Pancreas (tissue), 10 donors: ENCODE data around the gene APLP1. TPM values are rescaled to one million over a fixed set of nuclear protein-coding genes. Genes with fewer than 3 reads are reported as not detected.
A peak's percentile ranks its signal among the peaks of the same experiment; 100 is the strongest.
"Not testable (repeated sequence)": the region's sequence is repeated elsewhere in the genome, so short reads cannot be mapped to it uniquely, and the experiment has no call there.

Source experiments
- ATAC-seq, 4 donors: fragments of 200-7000 bp; cut with Tn5 transposase; one replicate each; pipeline versions ENCODE4 v1.8.0 to v1.9.1; 2020; ENCODE audit warnings: mild to moderate bottlenecking in 4 of 4, moderate library complexity in 4 of 4
- DNase-seq, 6 donors: peaks; one replicate each; pipeline ENCODE4 v3.0.0-alpha.2; 2020
- FAIRE-seq: peaks from 2 replicates; lab custom pipeline; 2012; peaks lifted over from hg19 to GRCh38; lab: Jason Lieb, UNC
- H3K27ac ChIP-seq, 4 donors: fragments of 200-600 bp; sonication (generic); 1 replicate in 3 of 4; 2 replicates in 1 of 4; pipeline versions ENCODE4 v1.5.0 to v1.8.0; 2020
- H3K27me3 ChIP-seq, 4 donors: fragments of 200-600 bp; one replicate each; pipeline ENCODE4 v1.8.0; 2021
- H3K36me3 ChIP-seq, 3 donors: fragments of 200-600 bp; sonication (generic) in 1 of 3; one replicate each; pipeline versions ENCODE4 v1.5.0 to v1.8.0; 2020 to 2021
- H3K4me1 ChIP-seq, 3 donors: fragments of 200-600 bp; one replicate each; pipeline ENCODE4 v1.8.0; 2021
- H3K4me3 ChIP-seq, 4 donors: fragments of 200-600 bp; sonication (generic) in 2 of 4; one replicate each; pipeline versions ENCODE4 v1.5.0 to v1.8.0; 2020 to 2021
- H3K9me3 ChIP-seq, 4 donors: fragments of 200-600 bp; one replicate each; pipeline ENCODE4 v1.8.0; 2021
- WGBS, 2 donors: extraction: QIAGEN DNeasy Blood & Tissue Kit; methylation state at CpG; one replicate each; pipeline ENCODE4 v1.1.7; 2013; 5-methylcytosine and 5-hydroxymethylcytosine counted together
- intact Hi-C, 3 donors: fragments of 100-400 bp; cut with DNase I; formaldehyde crosslinking; loops; one replicate each; pipeline versions ENCODE4 v1.11.1 to v1.14.2; 2022
- polyA plus RNA-seq, 2 donors: library from polyadenylated mRNA; stranded (reverse); fragments of 200-250 nt; gene quantifications; one replicate each; pipeline ENCODE4 v1.2.3, GENCODE V29; 2013
- total RNA-seq, 6 donors: library from RNA; stranded (reverse); fragmentation: NEBNext Ultra II Directional in 4 of 6; extraction: Animal tissue kit (Norgen Biotek cat#: 25700) in 4 of 6; gene quantifications; one replicate each; pipeline versions ENCODE4 v1.2.1 to v1.2.4, GENCODE V29; 2021 to 2023
- TF ChIP-seq, protein P1 (sequence below), 4 donors: fragments of 200-600 bp; sonication (generic) in 3 of 4; IDR thresholded peaks; one replicate each; pipeline versions ENCODE4 v1.5.0 to v1.8.0; 2021; ENCODE audit warnings: antibody characterized with exemption in 4 of 4
- donor health status: healthy with polysubstance abuse.
- donor health status: DM: no; HTN: no; CAD: no; lungs with moderate emphysema.
- donor health status: DM: no; HTN: no; CAD: no.
- donor health status: control.
- donor health status: control.
- donor health status: Bipolar disorder and iron deficiency.
- donor health status: DM: yes; HTN: yes; CAD: no.
- donor health status: DM: no; HTN: no; CAD: no.
- donor health status: DM: no; HTN: no; CAD: no.
- donor health status: DM: yes; HTN: yes; CAD: no.

The APLP1 gene
- total and polyA plus RNA-seq, 8 donors: 39.2 to 154 (median 53.5) TPM

DNA sequence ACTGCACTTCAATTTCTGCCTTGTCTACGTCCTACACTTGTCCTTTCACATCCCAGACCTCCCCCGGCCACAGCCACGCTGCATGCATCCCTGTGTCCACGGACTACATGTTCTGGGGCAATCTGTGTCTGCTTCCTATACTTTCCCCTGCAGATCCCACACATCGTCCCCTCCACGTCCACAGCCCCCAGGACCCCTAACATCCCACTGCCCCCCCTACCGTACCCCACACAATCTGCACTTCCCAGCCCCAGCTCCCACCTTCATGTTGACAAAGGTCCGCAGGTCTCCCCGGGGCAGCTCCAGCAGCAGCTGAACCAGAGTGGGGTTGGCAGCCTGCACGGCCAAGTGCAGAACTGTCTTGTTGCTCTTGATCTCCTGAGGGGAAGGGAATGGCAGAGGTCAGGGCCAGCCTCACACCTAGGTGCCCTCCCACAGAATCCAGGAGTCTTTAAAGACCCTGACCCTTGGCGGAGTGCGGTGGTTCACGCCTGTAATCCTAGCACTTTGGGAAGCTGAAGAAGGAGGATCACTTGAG lies 21.8 kb downstream of the APLP1 start:
- no peaks in the 10 kb centered on the region for H3K4me1 ChIP-seq
- intact Hi-C loops: no loop called here
- WGBS, 2 donors: 93 to 94% methylated on average over 13 of the region's 13 CpGs
- FAIRE-seq (no peak), ATAC-seq (no peak), DNase-seq (no peak)
- TF ChIP-seq, protein P1, sequence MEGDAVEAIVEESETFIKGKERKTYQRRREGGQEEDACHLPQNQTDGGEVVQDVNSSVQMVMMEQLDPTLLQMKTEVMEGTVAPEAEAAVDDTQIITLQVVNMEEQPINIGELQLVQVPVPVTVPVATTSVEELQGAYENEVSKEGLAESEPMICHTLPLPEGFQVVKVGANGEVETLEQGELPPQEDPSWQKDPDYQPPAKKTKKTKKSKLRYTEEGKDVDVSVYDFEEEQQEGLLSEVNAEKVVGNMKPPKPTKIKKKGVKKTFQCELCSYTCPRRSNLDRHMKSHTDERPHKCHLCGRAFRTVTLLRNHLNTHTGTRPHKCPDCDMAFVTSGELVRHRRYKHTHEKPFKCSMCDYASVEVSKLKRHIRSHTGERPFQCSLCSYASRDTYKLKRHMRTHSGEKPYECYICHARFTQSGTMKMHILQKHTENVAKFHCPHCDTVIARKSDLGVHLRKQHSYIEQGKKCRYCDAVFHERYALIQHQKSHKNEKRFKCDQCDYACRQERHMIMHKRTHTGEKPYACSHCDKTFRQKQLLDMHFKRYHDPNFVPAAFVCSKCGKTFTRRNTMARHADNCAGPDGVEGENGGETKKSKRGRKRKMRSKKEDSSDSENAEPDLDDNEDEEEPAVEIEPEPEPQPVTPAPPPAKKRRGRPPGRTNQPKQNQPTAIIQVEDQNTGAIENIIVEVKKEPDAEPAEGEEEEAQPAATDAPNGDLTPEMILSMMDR (IDR thresholded peaks at IDR 0.05): no peak
- H3K9me3 ChIP-seq: no peaks in the 10 kb centered on the region
- H3K27me3 ChIP-seq: no peaks in the 10 kb centered on the region
- H3K27ac ChIP-seq: no peak overlapping the region
- H3K36me3 ChIP-seq: peaks cover 0 to 24% (median 10%) of the 10 kb centered on the region in 3 donors
- H3K4me3 ChIP-seq: no peak overlapping the region

DNA sequence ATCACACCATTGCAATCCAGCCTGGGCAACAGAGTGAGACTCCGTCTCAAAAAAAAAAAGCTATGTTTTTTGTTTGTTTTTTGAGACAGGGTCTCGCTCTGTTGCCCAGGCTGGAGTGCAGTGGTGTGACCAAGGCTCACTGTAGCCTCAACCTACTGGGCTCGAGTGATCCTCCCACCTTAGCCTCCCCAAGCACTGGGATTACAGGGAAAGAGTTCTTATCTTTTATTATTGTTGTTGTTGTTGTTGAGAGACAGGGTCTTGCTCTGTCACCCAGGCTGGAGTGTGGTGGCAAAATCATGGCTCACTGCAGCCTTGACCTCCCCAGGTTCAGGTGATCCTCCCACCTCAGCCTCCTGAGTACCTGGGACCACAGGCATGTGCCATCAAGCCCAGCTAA lies 23.4 kb downstream of the APLP1 start:
- 93 to 96% methylated on average over 3 of the region's 3 CpGs for WGBS, 2 donors
- FAIRE-seq, H3K4me1 ChIP-seq, ATAC-seq, H3K9me3 ChIP-seq, H3K27me3 ChIP-seq, intact Hi-C loops, DNase-seq, H3K27ac ChIP-seq, H3K4me3 ChIP-seq: not testable (repeated sequence)
- H3K36me3 ChIP-seq: peaks cover 0 to 34% (median 10%) of the 10 kb centered on the region in 3 donors

DNA sequence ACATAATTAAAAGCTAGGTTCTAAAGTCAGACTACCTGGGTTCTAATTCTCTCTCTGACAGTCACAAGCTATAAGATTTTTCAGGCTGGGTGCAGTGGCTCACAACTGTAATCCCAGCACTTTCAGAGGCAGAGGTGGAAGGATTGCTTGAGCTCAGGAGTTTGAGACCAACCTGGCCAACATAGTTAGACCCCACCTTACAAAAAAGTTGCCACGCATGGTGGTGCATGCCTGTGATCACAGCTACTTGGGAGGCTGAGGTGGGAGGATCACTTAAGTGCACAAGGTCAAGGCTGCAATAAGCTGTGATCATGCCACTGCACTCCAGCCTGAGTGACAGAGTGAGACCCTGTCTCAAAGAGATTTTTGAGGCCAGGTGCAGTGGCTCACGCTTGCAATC lies 26.0 kb downstream of the APLP1 start:
- intact Hi-C loops: no loop called here

DNA sequence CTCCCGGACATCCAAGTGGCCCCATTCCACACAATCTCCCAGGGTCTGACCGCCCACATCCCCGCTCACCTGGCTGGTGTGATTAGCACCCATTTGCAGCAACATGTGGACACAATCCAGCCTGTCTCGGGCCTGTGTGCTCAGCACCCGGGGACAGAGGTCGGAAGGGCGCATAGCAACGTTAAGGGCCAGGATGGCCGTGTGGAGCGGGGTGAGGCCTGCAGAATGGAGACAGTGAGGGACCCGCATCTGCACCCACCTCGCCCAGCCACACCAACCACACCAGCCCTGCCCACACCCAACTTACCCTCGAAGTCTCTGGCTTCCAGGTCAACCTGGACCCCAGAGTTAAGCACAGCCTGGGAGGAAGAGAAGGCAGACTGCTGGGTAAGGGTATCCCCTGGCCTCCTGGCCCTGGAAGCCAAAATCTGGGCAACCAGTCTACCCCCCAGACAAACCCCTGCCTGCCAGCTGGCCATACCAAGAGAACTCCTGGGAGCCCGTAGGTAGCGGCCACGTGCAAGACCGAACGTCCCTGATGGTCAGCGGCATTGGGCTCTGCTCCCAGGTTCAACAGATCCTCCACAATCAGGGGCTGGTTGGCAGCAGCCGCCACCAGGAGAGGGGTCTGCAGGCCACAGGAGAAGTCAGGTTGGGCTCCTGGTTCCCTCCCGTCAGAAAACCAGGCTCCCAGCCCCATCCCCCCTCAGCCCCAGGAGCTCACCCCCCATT lies 27.7 kb downstream of the APLP1 start:
- TF ChIP-seq, protein P1 (IDR thresholded peaks at IDR 0.05): no peak
- Histone ChIP-seq H3K4me3 (no peak overlapping the region), H3K27ac (no peak overlapping the region), H3K9me3 (no peaks in the 10 kb centered on the region), H3K27me3 (no peaks in the 10 kb centered on the region), H3K4me1 (peaks cover 0 to 2% (median 0%) of the 10 kb centered on the region in 3 donors), H3K36me3 (peaks cover 0 to 14% (median 0%) of the 10 kb centered on the region in 3 donors)
- WGBS, 2 donors: 87 to 88% methylated on average over 20 to 21 of the region's 21 CpGs
- ATAC-seq (no peak), DNase-seq (peak in 1 of 6 donors; percentile 20), FAIRE-seq (no peak)
- intact Hi-C loops: no loop called here

More for the DNA sequence above, 26.0 kb downstream of the APLP1 start:
- H3K9me3 ChIP-seq: no peaks in the 10 kb centered on the region
- H3K4me3 ChIP-seq: no peak overlapping the region
- peaks cover 0 to 20% (median 0%) of the 10 kb centered on the region in 3 donors for H3K36me3 ChIP-seq
- no peaks in the 10 kb centered on the region for H3K27me3 ChIP-seq
- no peak for DNase-seq
- FAIRE-seq: no peak
- WGBS, 2 donors: 91 to 96% methylated on average over 2 of the region's 2 CpGs
- no peak for ATAC-seq
- no peak overlapping the region for H3K27ac ChIP-seq
- peaks cover 0 to 2% (median 0%) of the 10 kb centered on the region in 3 donors for H3K4me1 ChIP-seq
- TF ChIP-seq, protein P1 (IDR thresholded peaks at IDR 0.05): no peak

DNA sequence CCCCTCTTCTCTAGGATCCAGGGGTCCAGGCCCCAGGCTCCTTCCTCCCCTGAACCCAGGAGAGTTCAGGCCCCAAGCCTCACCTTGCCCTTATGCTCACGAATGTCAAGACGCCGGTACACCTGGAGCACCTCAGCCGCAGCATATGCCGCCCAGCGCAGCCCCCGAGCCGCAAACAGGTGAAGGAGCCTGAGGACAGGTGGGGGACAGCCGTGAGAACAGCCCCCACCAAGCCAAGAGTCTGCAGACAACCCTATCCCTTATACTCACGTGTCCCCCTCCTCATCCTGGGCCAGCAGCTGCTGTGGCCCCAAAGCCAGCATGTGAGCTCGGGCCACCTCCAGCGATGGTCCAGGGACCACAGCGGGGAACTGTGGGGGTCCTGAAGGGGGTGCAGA lies 28.3 kb downstream of the APLP1 start:
- H3K27ac ChIP-seq: no peak overlapping the region
- H3K36me3 ChIP-seq: peaks cover 0 to 14% (median 0%) of the 10 kb centered on the region in 3 donors
- ATAC-seq: no peak
- 93% methylated on average over 13 of the region's 13 CpGs for WGBS, 2 donors
- TF ChIP-seq, protein P1 (IDR thresholded peaks at IDR 0.05): no peak
- H3K4me1 ChIP-seq: peaks cover 0 to 2% (median 0%) of the 10 kb centered on the region in 3 donors
- no peaks in the 10 kb centered on the region for H3K9me3 ChIP-seq
- no peaks in the 10 kb centered on the region for H3K27me3 ChIP-seq
- no peak for DNase-seq
- no peak for FAIRE-seq
- no peak overlapping the region for H3K4me3 ChIP-seq
- intact Hi-C loops: no loop called here
